Measurements from ENCODE around the gene TGFB3. TPM values are rescaled to one million over a fixed set of nuclear protein-coding genes. Genes with fewer than 3 reads are reported as not detected.

TGFB3 gene
- total RNA-seq, 1 donor from 2014 or later, result 57.5 TPM

DNA sequence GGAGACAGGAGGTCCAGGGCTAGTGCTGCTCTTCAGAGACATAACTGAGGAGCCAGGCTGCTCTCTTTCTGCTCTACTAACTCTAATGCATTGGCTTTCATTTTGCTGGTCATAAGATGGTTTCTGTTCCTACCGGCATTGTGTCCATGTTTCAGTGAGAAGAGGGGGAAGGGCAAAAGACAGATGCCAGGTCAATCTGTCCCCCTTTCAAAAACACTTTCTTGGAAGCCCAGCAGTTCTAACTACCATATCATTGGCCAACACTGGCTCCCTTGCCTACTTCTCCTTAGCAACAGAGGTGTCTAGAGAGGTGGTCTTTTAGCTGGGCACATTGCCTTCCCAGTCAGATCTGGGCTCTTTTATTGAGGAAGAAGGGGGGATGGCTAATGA lies 63.9 kb downstream of the TGFB3 start:
- no peak for DNase-seq (ENCODE audit: low spot score)
- intact Hi-C loops (cut with DNase I), result no loop called here

DNA sequence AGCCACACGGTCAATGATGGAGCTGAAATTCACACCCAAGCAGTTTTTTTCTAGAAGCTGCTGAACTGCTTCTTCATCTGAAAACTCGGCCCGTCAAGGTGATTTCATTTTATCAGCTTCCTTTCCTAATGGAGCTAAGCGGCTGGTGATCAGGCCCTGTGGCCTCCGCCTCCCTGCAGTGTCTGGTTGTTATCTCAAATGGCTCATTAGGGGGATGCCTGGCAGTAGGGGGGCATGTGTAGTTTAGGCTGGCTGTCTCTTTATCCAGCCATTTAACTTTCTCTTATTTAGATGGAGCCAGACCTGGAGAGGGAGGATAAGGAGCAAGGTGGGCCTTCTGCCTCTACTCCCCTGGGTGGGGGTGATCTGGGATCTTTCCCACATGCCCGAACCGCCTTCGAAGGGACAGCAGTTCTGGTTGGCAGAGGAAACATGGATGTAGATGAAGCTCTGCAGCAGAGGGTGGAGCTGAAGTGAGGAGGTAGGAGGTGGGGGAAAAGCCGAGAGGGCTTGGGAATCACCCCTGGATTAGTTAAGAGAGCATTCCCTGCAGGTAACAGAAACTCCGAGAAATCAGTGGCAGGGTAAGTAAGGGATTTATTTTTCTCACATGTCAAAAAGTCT lies 64.4 kb downstream of the TGFB3 start:
- intact Hi-C loops (cut with DNase I), result no loop called here
- DNase-seq (ENCODE audit: low spot score), result no peak

DNA sequence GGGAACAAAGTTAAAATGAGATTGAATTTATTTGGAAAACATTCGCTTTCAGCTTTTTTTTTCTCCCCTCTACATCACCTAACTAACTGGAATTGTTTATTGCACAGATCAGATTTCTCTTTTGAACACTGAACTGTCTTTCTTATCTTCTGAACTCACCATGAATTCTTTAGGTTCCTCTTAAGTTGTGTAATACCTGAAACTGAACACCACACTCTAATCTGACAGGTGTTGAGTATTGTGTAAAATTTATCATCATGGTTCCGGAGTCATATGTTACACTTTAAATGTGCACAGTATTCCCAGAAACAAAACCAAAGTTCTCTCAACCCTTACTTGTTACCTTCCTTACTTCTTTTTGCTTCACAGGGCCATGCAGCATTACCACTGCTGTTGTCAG lies 66.8 kb downstream of the TGFB3 start:
- no peak for DNase-seq (ENCODE audit: low spot score)
- intact Hi-C loops (cut with DNase I), result no loop called here

DNA sequence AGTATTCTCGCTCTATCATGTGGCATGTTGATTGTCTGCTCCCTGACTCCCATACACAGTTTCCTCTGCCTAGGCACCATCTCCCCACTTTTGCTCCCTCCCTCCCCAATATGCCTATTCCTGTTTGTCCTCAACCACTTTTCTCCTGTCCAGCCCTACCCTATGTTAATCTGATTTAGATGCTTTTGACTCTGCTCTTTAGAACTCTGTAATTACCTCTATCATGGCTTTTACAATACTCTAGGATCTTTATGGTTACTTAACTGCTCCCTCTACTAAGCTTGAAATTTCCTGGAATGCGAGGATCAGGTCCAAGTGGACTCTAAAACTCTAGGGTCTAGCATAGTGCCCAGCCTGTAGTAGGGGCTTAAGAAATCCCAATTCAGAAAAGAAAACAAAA lies 68.6 kb downstream of the TGFB3 start:
- intact Hi-C loops (cut with DNase I), result no loop called here
- DNase-seq (ENCODE audit: low spot score), result no peak

DNA sequence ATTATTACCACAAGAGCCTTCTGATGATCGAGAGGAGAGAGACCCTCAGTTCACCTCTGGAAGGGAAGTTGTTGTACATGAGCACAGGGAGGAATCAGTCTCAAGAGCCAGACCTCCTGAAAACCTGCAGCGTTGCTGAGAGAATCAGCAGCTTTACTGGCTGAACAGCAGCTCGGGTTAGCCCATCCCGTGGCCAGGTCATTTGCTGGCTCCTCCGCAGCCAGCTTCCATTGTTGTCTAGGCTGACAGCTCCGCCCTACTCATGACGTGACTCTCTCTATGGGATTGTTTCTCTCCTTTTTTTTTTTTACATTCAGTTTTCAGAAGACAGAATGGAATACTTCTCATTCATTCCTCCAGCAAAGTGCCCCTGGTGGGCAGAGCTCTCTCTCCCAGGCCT lies 69.9 kb downstream of the TGFB3 start:
- DNase-seq (ENCODE audit: low spot score), result no peak
- intact Hi-C loops (cut with DNase I), result no loop called here

DNA sequence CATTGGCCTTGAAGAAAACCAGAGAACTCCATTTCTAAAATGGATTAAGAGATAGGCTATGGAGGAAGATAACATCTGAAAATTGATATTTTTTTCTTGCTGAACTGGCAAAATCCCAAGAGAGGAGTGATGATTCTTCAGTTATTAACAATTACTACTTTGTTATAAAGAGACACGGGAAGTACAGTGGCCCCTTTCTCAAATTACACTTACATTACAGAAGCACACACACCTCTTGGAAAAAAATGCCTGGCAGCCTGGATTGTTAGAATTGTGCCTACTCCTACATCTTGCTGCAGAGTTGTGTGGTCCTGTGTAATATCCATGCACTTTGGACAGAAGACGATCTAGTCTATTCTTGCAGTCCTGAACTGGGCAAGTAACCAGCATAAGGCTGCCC lies 71.7 kb downstream of the TGFB3 start:
- intact Hi-C loops (cut with DNase I), result no loop called here
- no peak for DNase-seq (ENCODE audit: low spot score)

DNA sequence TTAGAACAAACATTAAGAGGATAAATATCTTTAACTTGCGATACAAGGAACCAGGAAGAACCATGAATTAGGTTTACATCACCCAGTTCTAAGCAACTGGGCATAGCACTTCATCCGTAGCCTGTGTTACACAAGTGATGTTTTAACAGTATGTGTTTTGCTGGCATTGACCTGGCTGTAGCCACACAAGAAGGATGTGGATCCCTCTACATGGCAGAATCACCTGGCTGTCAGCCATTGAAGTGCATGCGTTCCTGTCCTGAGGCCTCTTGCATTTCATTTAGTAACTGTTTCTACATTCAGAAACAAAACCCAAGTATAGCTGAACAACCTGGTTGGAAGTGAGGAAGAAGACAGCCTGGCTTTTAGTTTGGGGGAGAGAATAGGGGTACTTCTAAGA lies 72.2 kb downstream of the TGFB3 start:
- DNase-seq (ENCODE audit: low spot score), result no peak
- intact Hi-C loops (cut with DNase I), result loop anchor here (5.0 kb wide), 2 partner anchors 133 to 197 kb away; no protein-coding TSS in a partner anchor

Other genes with a start within 250 kb of the TGFB3 start
- 46.8 TPM for gene IFT43, start 3.8 kb upstream of the TGFB3 start, total RNA-seq
- 33.2 TPM for gene GPATCH2L, start 169.9 kb upstream of the TGFB3 start, total RNA-seq